BE2C (cell line): ENCODE results near the gene MINDY1.

Experiments
- DNase-seq: peaks from one replicate; pipeline ENCODE4 v3.0.0-alpha.2; 2020
- H3K27me3 ChIP-seq: fragments of 250-450 bp; sonication (Bioruptor Pico); 2 replicates; pipeline ENCODE4 v1.5.1; 2020; ENCODE audit warnings: mild to moderate bottlenecking
- H3K36me3 ChIP-seq: fragments of 250-450 bp; sonication (Bioruptor Pico); 2 replicates; pipeline ENCODE4 v1.5.1; 2020; ENCODE audit warnings: mild to moderate bottlenecking
- H3K4me1 ChIP-seq: fragments of 250-450 bp; sonication (Bioruptor Pico); 2 replicates; pipeline ENCODE4 v1.5.1; 2020
- H3K4me3 ChIP-seq: 2 replicates; pipeline ENCODE4 v1.5.1; 2011; ENCODE audit warnings: low read depth, low read length
- H3K9me3 ChIP-seq: fragments of 250-450 bp; sonication (Bioruptor Pico); 2 replicates; pipeline ENCODE4 v1.5.1; 2020
- CTCF ChIP-seq: IDR thresholded peaks from 2 replicates; pipeline ENCODE4 v1.5.1; 2012; ENCODE audit warnings: mild to moderate bottlenecking, low read depth, low read length

Gene MINDY1

GRCh38 chr1:150979092-150980056 lies 27.3 kb downstream of the MINDY1 start:
- DNase-seq, result peak; percentile 86
- no peak overlapping the region for H3K4me3 ChIP-seq
- H3K4me1 ChIP-seq, result peaks cover 15% of the 10 kb centered on the region
- no peaks in the 10 kb centered on the region for H3K9me3 ChIP-seq
- no peaks in the 10 kb centered on the region for H3K27me3 ChIP-seq
- no peaks in the 10 kb centered on the region for H3K36me3 ChIP-seq
- peak; percentile 100 for TF ChIP-seq CTCF

- H3K4me3 ChIP-seq, result no peak overlapping the region
- H3K36me3 ChIP-seq, result 0 out of 2 replicates have a peak, but pooled peaks cover 3% of the 10 kb centered on the region
- no peaks in the 10 kb centered on the region for H3K27me3 ChIP-seq
- no peak for TF ChIP-seq CTCF
- no peaks in the 10 kb centered on the region for H3K9me3 ChIP-seq
- peaks cover 22% of the 10 kb centered on the region for H3K4me1 ChIP-seq
- DNase-seq, result peak; percentile 65
These were observed 29.6 kb downstream of the MINDY1 start for GRCh38 chr1:150976879-150977694.

GRCh38 chr1:150976401-150976821 lies 30.3 kb downstream of the MINDY1 start:
- H3K4me1 ChIP-seq, result peaks cover 28% of the 10 kb centered on the region

GRCh38 chr1:150974580-150975478 lies 31.9 kb downstream of the MINDY1 start, which contains the start of gene CERS2:
Gene CERS2, minus strand, starts transcription at chr1:150974835. Its CDS starts 5,745 bp downstream, at chr1:150969090.
- DNase-seq, result peak; percentile 91
- Histone ChIP-seq H3K9me3 (no peaks in the 10 kb centered on the region), H3K36me3 (0 out of 2 replicates have a peak, but pooled peaks cover 3% of the 10 kb centered on the region), H3K4me3 (peak within 1 kb of the TSS; percentile 78), H3K4me1 (peaks cover 30% of the 10 kb centered on the region), H3K27me3 (no peaks in the 10 kb centered on the region)
- no peak for TF ChIP-seq CTCF

More at GRCh38 chr1:150976401-150976821, 30.3 kb downstream of the MINDY1 start:
- Histone ChIP-seq H3K27me3 (no peaks in the 10 kb centered on the region), H3K9me3 (no peaks in the 10 kb centered on the region), H3K36me3 (0 out of 2 replicates have a peak, but pooled peaks cover 3% of the 10 kb centered on the region), H3K4me3 (no peak overlapping the region)
- TF ChIP-seq CTCF, result no peak
- no peak for DNase-seq

GRCh38 chr1:150973836-150974579 lies 32.7 kb downstream of the MINDY1 start:
- peak; percentile 36 for DNase-seq
- Histone ChIP-seq H3K27me3 (no peaks in the 10 kb centered on the region), H3K4me1 (peaks cover 30% of the 10 kb centered on the region), H3K4me3 (peak overlapping the region; percentile 78), H3K36me3 (peaks cover 5% of the 10 kb centered on the region), H3K9me3 (no peaks in the 10 kb centered on the region)
- TF ChIP-seq CTCF, result no peak
